Peyer's patch (tissue), 4 donors: ENCODE results near the gene VPS9D1.

Source experiments
- POLR2A ChIP-seq, 2 donors: fragments of 450-650 bp; IDR thresholded peaks; one replicate each; pipeline ENCODE4 v1.5.1; 2017; ENCODE audit warnings: antibody characterized with exemption in 2 of 2, mild to moderate bottlenecking in 2 of 2, moderate library complexity in 2 of 2
- TF ChIP-seq, protein P1 (sequence below), 6 experiments: fragments of 450-650 bp in 4 of 6; fragments of 200-600 bp in 2 of 6; sonication (generic) in 1 of 6; IDR thresholded peaks; one replicate each; pipeline ENCODE4 v1.5.1; 2017 to 2019; ENCODE audit warnings: antibody characterized with exemption in 6 of 6, mild to moderate bottlenecking in 3 of 6, moderate library complexity in 1 of 6

DNA sequence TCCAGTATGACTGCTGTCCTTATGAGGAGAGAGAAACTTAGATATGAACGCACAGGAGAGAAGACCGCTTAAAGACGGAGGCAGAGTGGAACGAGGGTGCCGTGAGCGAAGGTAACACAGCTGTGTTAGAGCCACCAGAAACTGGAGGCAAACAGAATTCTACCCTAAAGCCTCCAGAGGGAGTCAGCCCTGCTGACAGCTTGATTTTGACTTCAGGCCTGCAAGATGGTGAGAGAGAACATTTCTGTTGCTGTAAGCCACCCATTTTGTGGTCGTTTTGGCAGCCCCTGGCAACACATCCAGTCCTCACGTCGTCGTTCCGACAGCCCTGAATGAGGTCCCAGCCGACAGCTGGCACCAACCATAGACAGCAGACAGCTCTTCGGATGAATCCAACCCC lies 16.4 kb downstream of the VPS9D1 start:
- TF ChIP-seq, protein P1, sequence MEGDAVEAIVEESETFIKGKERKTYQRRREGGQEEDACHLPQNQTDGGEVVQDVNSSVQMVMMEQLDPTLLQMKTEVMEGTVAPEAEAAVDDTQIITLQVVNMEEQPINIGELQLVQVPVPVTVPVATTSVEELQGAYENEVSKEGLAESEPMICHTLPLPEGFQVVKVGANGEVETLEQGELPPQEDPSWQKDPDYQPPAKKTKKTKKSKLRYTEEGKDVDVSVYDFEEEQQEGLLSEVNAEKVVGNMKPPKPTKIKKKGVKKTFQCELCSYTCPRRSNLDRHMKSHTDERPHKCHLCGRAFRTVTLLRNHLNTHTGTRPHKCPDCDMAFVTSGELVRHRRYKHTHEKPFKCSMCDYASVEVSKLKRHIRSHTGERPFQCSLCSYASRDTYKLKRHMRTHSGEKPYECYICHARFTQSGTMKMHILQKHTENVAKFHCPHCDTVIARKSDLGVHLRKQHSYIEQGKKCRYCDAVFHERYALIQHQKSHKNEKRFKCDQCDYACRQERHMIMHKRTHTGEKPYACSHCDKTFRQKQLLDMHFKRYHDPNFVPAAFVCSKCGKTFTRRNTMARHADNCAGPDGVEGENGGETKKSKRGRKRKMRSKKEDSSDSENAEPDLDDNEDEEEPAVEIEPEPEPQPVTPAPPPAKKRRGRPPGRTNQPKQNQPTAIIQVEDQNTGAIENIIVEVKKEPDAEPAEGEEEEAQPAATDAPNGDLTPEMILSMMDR (IDR thresholded peaks at IDR 0.05), result no peak
- TF ChIP-seq POLR2A (IDR thresholded peaks at IDR 0.05), result no peak
